Smooth muscle cell (in vitro differentiated cells): ENCODE results near the gene PLEKHG5. TPM values are rescaled to one million over a fixed set of nuclear protein-coding genes. Genes with fewer than 3 reads are reported as not detected.
A peak's percentile ranks its signal among the peaks of the same experiment; 100 is the strongest.

Experiments used
- DNase-seq: peaks from one replicate; lab custom pipeline; 2025; ENCODE audit not compliant: unreplicated experiment; lab: John Stamatoyannopoulos, UW
- H2AFZ ChIP-seq: fragments of 200-600 bp; sonication (generic); 2 replicates; pipeline ENCODE4 v1.6.0; 2016; ENCODE audit warnings: antibody characterized with exemption, low read depth, mild to moderate bottlenecking
- H3F3A ChIP-seq: fragments of 200-600 bp; sonication (generic); 2 replicates; pipeline ENCODE4 v1.6.0; 2017; ENCODE audit warnings: antibody characterized with exemption, low read depth
- H3K27ac ChIP-seq: fragments of 200-600 bp; sonication (generic); 2 replicates; pipeline ENCODE4 v1.5.1; 2016; ENCODE audit warnings: low read depth, mild to moderate bottlenecking
- H3K27me3 ChIP-seq: fragments of 200-600 bp; sonication (generic); 2 replicates; pipeline ENCODE4 v1.6.1; 2016; ENCODE audit warnings: low read depth, mild to moderate bottlenecking
- H3K36me3 ChIP-seq: fragments of 200-600 bp; sonication (generic); 2 replicates; pipeline ENCODE4 v1.5.1; 2016; ENCODE audit warnings: low read depth
- H3K4me1 ChIP-seq: fragments of 200-600 bp; sonication (generic); 2 replicates; pipeline ENCODE4 v1.5.1; 2016; ENCODE audit warnings: low read depth
- H3K4me2 ChIP-seq: fragments of 200-600 bp; sonication (generic); 2 replicates; pipeline ENCODE4 v1.6.0; 2016; ENCODE audit warnings: mild to moderate bottlenecking
- H3K4me3 ChIP-seq: fragments of 200-600 bp; sonication (generic); 2 replicates; pipeline ENCODE4 v1.5.1; 2016; ENCODE audit warnings: mild to moderate bottlenecking
- H3K79me2 ChIP-seq: fragments of 200-600 bp; sonication (generic); 2 replicates; pipeline ENCODE4 v1.6.0; 2016; ENCODE audit warnings: low read depth, mild to moderate bottlenecking
- H3K9ac ChIP-seq: fragments of 200-600 bp; sonication (generic); 2 replicates; pipeline ENCODE4 v1.6.0; 2016; ENCODE audit warnings: low read depth
- H3K9me3 ChIP-seq: fragments of 200-600 bp; sonication (generic); replicated peaks from 2 replicates; pipeline ENCODE4 v1.5.1; 2016; ENCODE audit warnings: low read depth
- H4K20me1 ChIP-seq: fragments of 200-600 bp; sonication (generic); 2 replicates; pipeline ENCODE4 v1.6.0; 2016; ENCODE audit warnings: low read depth
- WGBS: methylation state at CpG from one replicate; pipeline ENCODE4 v1.1.7; 2016; ENCODE audit warnings: low lambda C conversion rate; 5-methylcytosine and 5-hydroxymethylcytosine counted together
- polyA plus RNA-seq: library from polyadenylated mRNA; unstranded; fragments of >200 nt; fragmentation: Nextera tagmentation; extraction: Ambion mirVana; gene quantifications from 2 replicates; pipeline ENCODE4 v1.2.1, GENCODE V29; 2016
- total RNA-seq: library from RNA; depleted of rRNA; stranded (reverse); fragments of >200 nt; gene quantifications from 2 replicates; pipeline ENCODE4 v1.2.3, GENCODE V29; 2014
- TF ChIP-seq, protein P1 (sequence below): fragments of 200-600 bp; sonication (generic); IDR thresholded peaks from 2 replicates; pipeline ENCODE4 v1.5.1; 2017; ENCODE audit warnings: borderline replicate concordance, mild to moderate bottlenecking, antibody characterized with exemption; ENCODE audit not compliant: insufficient read depth, poor library complexity, severe bottlenecking

The PLEKHG5 gene
- total and polyA plus RNA-seq, 2 experiments from 2014 or later, result 10.6 to 14.5 TPM

DNA sequence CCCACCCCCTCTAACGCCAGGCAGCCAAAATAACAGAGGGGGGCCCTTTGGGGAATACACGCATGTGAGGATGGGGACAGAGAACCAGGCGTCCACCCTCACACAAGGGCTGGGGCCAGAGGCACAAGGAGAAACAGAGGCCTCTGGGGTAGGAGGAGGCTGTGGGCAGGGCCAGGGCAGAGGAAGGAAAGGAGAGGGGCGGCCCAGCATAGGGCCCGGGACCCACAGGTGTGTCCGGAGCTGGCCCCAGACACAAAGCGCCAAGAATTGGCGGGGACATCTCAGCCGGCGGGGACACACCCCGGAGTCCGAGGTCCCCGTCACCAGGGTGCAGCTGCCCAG is 6.7 kb downstream of the PLEKHG5 start:
- peaks cover 2% of the 10 kb centered on the region for H3K79me2 ChIP-seq
- no peak overlapping the region for H2AFZ ChIP-seq
- peaks cover 10% of the 10 kb centered on the region for H3K27me3 ChIP-seq
- WGBS, result 43% methylated on average over 13 of the region's 13 CpGs
- H3K9ac ChIP-seq, result peak overlapping the region; percentile 39
- no peak overlapping the region for H3K27ac ChIP-seq
- TF ChIP-seq, protein P1, sequence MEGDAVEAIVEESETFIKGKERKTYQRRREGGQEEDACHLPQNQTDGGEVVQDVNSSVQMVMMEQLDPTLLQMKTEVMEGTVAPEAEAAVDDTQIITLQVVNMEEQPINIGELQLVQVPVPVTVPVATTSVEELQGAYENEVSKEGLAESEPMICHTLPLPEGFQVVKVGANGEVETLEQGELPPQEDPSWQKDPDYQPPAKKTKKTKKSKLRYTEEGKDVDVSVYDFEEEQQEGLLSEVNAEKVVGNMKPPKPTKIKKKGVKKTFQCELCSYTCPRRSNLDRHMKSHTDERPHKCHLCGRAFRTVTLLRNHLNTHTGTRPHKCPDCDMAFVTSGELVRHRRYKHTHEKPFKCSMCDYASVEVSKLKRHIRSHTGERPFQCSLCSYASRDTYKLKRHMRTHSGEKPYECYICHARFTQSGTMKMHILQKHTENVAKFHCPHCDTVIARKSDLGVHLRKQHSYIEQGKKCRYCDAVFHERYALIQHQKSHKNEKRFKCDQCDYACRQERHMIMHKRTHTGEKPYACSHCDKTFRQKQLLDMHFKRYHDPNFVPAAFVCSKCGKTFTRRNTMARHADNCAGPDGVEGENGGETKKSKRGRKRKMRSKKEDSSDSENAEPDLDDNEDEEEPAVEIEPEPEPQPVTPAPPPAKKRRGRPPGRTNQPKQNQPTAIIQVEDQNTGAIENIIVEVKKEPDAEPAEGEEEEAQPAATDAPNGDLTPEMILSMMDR, result no peak
- H3K4me3 ChIP-seq, result peak overlapping the region; percentile 66
- DNase-seq, result no peak
- H3K36me3 ChIP-seq, result no peaks in the 10 kb centered on the region
- H4K20me1 ChIP-seq, result peaks cover 41% of the 10 kb centered on the region
- H3K4me2 ChIP-seq, result peak overlapping the region; percentile 93
- H3K4me1 ChIP-seq, result peaks cover 11% of the 10 kb centered on the region
- H3F3A ChIP-seq, result no peaks in the 10 kb centered on the region
- H3K9me3 ChIP-seq, result no peaks in the 10 kb centered on the region

DNA sequence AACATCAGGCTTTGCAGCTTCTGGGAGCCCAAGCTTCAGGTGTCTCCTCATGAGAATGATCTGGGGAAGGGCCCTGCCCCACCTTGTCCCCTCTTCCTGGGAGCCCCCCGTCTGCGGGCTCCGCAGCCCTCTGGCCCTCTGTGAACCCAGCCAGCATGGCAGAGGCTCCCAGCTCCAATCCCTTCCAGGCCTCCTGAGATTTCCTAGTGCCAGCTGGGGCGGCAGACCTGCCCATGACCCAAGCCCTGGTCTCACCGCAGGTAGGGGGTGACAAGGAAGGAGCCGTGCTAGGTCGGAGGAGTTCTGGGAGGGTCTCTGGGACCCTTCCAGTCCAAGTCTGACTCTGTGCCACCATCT is 7.7 kb downstream of the PLEKHG5 start:
- no peak overlapping the region for H2AFZ ChIP-seq
- WGBS, result 100% methylated on average over 7 of the region's 7 CpGs
- H3K79me2 ChIP-seq, result peaks cover 2% of the 10 kb centered on the region
- H3K9me3 ChIP-seq, result no peaks in the 10 kb centered on the region
- H3K27me3 ChIP-seq, result peaks cover 10% of the 10 kb centered on the region
- no peak overlapping the region for H3K4me3 ChIP-seq
- no peak overlapping the region for H3K9ac ChIP-seq
- H4K20me1 ChIP-seq, result peaks cover 42% of the 10 kb centered on the region
- no peaks in the 10 kb centered on the region for H3K36me3 ChIP-seq
- H3F3A ChIP-seq, result no peaks in the 10 kb centered on the region
- peaks cover 11% of the 10 kb centered on the region for H3K4me1 ChIP-seq
- no peak overlapping the region for H3K4me2 ChIP-seq
- TF ChIP-seq, protein P1, result no peak
- no peak overlapping the region for H3K27ac ChIP-seq
- DNase-seq, result no peak

DNA sequence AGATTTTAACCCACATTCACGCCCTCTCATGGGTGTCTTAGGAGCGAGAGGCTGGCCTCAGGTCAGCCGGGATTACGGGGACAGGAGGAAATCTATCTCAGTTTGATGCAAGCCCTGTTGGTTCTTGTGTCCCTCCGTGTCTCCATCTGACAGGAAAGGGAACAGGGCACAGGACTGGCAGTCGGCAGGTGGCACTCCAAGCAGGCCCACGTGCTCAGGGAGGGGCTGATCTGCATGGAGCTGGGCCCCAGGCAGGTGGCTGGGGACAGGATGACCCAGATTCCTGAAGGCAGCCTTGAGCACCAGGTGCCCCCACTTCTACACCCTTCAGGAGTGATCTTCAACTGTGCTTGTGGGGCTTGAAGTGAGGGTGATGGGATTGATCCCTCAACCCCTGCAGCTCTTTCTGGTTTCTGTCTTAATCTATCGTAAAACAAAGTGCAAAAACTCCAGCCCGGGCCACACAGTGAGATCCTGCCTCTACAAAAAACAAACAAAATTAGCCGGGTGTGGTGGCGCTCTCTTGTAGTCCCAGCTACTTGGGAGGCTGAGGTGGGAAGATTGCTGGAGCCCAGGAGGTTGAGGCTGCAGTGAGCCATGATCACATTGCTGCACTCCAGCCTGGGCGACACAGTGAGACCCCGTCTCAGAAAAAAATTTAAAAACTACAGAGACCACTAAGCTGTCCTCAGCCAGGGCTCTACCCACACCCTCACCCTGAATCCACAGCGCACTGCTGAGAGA is 8.3 kb downstream of the PLEKHG5 start:
- H3K4me2 ChIP-seq, result no peak overlapping the region
- no peak overlapping the region for H3K27ac ChIP-seq
- no peak overlapping the region for H3K9ac ChIP-seq
- peaks cover 48% of the 10 kb centered on the region for H4K20me1 ChIP-seq
- peaks cover 11% of the 10 kb centered on the region for H3K4me1 ChIP-seq
- WGBS, result 93% methylated on average over 14 of the region's 14 CpGs
- H3K79me2 ChIP-seq, result peaks cover 2% of the 10 kb centered on the region
- no peak for DNase-seq
- H3F3A ChIP-seq, result no peaks in the 10 kb centered on the region
- TF ChIP-seq, protein P1, result no peak
- no peak overlapping the region for H3K4me3 ChIP-seq
- H2AFZ ChIP-seq, result no peak overlapping the region
- H3K36me3 ChIP-seq, result no peaks in the 10 kb centered on the region
- peaks cover 10% of the 10 kb centered on the region for H3K27me3 ChIP-seq
- no peaks in the 10 kb centered on the region for H3K9me3 ChIP-seq

DNA sequence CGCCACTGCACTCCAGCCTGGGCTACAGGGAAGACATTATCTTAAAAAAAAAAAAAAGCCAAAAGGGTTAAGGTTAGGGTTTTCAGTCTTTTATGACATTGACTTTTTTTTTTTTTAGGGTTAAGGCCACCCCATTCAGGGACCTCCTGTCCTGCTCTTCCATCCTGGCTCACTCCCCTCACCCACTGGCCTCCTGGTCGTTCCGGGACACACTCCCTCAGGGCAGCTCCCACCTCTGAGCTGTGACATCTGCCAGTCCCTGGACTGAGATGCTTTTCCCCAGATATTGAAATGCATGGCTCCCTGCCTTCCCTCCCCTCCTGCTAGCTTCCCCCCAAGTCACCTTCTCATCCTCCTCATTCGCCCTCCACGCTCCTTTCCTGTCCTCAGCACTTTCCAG is 9.6 kb downstream of the PLEKHG5 start:
- H3K4me1 ChIP-seq, result peaks cover 11% of the 10 kb centered on the region
- no peaks in the 10 kb centered on the region for H3K9me3 ChIP-seq
- H3K9ac ChIP-seq, result no peak overlapping the region
- no peak overlapping the region for H2AFZ ChIP-seq
- no peaks in the 10 kb centered on the region for H3K36me3 ChIP-seq
- peaks cover 2% of the 10 kb centered on the region for H3K79me2 ChIP-seq
- TF ChIP-seq, protein P1, result no peak
- H3F3A ChIP-seq, result no peaks in the 10 kb centered on the region
- peaks cover 10% of the 10 kb centered on the region for H3K27me3 ChIP-seq
- no peak for DNase-seq
- H3K4me3 ChIP-seq, result no peak overlapping the region
- H3K27ac ChIP-seq, result no peak overlapping the region
- 92% methylated on average over 5 of the region's 5 CpGs for WGBS
- H3K4me2 ChIP-seq, result no peak overlapping the region
- peaks cover 58% of the 10 kb centered on the region for H4K20me1 ChIP-seq
